Stimulated activated CD4-positive, alpha-beta T cell treated with anti-CD3 and anti-CD28 coated beads, Interleukin-15, amount 100 ng/mL, for 48 hours (primary cell): ENCODE results near the gene GCFC2.
"Not testable (repeated sequence)": the region's sequence is repeated elsewhere in the genome, so short reads cannot be mapped to it uniquely, and the experiment has no call there.

ENCODE experiments used
- DNase-seq, 2 donors: peaks; one replicate each; pipeline ENCODE4 v3.0.0-alpha.2; 2020; ENCODE audit warnings: low read depth in 2 of 2

Gene GCFC2

DNA sequence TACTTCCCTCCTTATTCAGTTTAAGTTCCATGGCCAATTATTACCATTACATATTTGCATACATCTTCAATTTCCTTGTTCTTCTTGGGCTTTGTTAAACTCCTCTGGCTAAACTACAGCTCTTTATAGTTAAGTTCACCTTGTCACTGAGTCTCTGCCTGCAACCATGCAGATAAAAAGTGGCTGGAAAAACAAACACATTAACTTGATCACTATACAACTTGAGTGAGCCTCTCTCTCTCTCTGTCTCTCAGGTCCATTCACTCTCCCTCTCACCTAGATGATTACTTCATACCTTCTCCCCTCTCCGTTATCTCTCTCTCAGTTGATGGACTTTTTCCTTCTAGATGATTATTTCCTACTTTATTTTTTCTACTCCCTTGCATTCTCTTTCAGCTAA, 30.3 kb downstream of the GCFC2 start:
- DNase-seq = no peak

DNA sequence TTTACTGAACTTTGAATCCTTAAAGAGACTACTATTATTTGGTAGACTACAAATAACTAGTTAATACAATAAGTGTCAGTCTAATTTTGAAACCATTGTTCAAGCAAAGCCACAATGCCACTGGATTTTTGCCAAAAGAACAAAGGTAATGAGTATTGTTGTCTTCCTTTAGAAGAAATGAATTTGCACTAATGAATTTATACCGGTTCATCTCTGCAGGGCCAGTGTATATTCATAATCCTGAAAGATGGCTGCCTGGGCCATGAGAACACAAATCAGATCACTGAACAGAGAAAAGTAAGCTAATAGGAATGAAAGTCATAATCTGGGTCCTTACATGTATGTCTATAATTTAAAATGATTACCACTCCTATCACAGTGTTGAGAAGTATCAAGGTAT, 31.2 kb downstream of the GCFC2 start:
- DNase-seq = no peak

GRCh38 chr2:75676464-75676863, 34.3 kb downstream of the GCFC2 start:
- DNase-seq = no peak

GRCh38 chr2:75675908-75676307, 34.8 kb downstream of the GCFC2 start:
- no peak for DNase-seq

DNA sequence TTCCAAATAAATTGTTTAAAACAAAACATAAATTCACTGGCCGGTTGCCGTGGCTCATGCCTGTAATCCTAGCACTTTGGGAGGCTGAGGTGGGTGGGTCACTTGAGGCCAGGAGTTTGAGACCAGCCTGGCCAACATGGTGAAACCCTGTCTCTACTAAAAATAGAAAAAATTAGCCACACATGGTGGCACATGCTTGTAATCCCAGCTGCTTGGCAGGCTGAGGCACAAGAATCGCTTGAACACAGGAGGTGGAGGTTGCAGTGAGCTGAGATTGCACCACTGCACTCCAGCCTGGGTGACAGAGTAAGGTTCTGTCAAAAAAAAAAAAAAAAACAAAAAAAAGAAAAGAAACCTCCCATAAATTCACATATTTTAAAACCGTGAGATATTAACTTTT, 35.3 kb downstream of the GCFC2 start:
- DNase-seq = not testable (repeated sequence)

DNA sequence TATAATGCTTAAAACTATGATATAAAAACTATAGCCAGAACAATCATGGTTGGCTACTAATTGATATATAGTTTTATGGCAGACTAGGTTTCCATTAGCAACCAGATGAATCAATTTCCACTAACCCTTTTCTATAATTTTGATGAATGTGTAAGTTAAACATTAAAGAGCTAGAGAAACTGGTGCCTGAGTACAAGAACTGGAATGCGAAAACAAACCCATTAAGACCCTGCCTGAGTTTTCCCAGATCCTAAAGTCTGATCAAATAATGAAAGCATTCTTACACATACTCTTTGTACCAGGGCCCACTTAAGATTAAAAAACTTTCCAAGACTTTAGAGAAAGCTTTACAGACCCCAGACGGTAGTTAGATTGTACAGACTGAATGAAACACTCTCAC, 42.8 kb downstream of the GCFC2 start:
- no peak for DNase-seq

DNA sequence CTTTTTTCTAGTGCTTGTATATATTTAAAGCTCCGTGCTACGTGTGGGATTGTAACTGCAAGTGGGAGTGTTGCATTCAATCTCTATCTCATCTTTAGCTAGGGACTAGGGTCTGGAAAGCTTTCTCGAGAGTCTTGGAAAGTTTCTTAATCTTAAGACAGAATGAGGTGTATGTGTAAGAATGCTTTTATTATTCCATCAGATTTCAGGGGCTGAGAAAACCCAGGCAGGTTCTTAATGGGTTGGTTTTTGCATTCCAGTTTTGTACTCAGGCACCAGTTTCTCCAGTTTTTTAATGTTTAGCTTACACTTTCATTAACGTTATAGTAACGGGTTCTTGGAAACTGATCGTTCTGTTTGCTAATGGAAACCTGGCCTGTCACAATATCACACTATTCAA, 43.8 kb downstream of the GCFC2 start:
- no peak for DNase-seq

DNA sequence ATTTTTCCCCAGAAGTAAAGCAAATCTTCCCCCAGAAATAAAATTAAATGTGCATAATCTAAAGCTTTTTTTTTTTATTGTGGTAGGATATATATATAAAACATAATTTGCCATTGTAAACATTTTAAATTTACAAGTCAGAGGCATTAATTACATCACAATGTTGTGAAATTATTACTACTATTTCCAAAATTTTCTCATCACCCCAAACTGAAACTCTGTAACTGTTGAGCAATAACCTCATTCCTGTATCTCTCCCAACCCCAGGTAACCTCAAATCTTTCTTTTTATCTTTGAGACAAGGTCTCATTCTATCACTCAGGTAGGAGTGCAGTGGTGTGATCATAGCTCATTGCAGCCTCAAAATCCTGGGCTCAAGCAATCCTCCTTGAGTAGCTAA, 52.9 kb downstream of the GCFC2 start:
- DNase-seq = no peak

GRCh38 chr2:75656563-75656962, 54.2 kb downstream of the GCFC2 start:
- no peak for DNase-seq

DNA sequence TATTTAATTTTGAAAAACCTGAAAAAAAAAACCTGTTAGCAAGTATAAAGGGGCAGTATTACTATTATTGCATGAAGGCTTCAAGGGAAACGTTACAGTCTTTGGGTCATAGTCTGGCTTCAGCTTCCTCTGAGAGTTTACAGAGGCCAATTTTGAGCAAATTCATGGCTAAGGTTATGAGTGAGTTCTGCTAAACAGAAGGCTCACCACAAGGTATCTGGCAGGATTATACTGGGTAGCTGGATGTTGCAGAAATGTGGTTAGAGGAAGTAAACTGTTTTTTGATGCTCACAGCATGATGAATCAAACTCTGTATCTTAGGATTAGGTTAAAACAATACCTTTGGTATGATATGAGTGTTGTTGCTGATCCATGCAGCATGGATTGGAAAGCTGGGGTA, 54.9 kb downstream of the GCFC2 start:
- no peak for DNase-seq

GRCh38 chr2:75654012-75654411, 56.7 kb downstream of the GCFC2 start:
- no peak for DNase-seq

DNA sequence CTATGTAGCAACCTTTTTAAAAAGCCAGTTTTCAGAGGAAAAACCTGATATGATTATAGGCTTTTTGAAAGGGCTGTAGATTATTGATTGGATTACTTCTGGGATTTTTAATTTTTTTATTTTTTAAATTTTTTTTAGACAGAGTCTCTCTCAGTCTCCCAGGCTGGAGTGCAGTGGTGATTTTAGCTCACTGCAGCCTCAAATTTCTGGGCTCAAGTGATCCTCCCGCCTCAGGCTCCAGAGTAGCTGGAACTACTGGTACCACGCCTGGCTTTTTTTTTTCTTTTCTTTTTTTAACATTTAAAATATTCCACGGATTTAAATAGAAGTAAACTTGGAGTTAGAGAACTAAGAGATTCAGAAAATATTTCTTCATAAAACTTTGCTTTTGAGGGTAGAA, 62.9 kb downstream of the GCFC2 start:
- DNase-seq = no peak

- DNase-seq = peak; percentile 55 to 69
These were observed 63.9 kb downstream of the GCFC2 start, which contains the start of gene MRPL19 for GRCh38 chr2:75646583-75647425. Gene MRPL19, plus strand, starts transcription at chr2:75646783. Its CDS starts 25 bp downstream, at chr2:75646808.

DNA sequence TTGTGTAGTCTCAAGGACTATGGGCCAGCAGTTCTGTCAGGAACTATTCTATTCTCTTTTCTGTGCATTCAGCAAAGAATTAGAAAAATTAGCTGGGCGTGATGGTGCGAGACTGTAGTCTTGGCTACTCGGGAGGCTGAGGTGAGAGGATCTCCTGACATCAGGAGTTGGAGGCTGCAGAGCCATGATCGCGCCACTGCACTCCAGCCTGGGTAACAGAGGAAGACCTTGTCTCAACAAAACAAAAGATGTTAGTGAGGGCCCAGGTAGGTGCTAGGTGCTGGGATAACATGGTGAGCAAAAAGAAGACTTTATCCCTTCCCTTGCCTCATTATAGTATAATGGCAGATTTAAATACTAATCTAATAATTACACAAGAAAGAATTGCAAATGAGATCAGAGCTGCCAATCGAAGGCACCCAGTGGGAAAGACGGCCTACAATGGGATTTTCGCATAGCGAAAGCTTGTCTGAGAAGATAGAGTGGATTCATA, 64.6 kb downstream of the GCFC2 start:
- DNase-seq = no peak

DNA sequence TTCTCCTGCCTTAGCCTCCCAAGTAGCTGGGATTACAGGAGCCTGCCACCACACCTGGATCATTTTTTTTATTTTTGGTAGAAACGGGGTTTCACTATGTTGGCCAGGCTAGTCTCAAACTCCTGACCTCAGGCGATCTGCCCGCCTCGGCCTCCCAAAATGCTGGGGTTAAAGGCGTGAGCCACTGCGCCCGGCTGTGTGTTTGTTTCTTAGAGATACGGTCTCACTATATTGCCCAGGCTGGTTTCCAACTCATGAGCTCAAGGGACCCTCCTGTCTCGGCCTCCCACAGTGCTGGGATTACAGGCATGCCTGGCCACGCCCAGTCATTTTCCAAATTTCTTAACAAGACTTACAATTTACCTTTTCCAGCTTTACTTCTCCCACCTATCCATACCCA, 65.1 kb downstream of the GCFC2 start:
- DNase-seq = no peak

DNA sequence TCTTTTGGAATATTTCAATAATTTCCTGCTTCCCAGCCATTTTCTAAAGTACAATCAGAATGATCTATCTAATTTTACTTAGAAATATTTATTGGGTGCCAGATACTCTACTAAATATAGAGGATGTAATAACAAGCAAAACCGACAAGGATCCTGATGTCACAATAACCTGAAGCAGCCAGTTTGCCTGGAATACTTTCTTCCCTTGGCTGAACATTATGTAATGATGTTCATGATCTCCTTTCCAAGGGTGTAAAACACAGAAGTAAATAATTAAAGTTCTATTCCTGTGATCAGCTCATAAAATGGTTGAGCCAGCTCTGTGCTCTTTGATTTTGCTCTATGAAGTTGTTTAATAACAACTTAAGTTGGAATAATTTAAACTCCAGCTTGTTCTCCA, 66.7 kb downstream of the GCFC2 start:
- DNase-seq = no peak

GRCh38 chr2:75641587-75641986, 69.1 kb downstream of the GCFC2 start:
- no peak for DNase-seq

DNA sequence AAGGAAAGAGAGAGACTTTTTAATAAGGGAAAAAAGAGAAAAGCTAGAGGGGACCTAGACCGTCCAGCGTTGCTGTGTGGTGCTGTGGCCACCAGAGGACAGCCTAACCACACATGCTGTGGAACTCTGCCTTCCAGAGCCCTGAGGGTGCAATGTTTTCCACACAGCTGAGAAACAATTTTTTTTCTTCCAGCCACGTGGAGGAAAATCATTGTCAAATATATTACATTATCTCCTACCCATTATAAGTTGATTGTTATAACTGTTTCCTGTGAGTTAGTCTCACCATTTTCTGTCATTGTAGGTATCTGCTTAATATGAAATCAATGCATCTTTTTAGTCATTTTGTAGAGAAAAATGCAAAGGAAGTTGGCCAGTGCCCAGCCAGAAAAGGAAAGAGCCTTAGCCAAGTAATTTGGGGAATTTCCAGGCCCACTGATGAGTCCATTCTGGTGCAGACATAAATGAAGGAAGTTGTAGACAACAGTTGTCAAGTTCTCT, 70.0 kb downstream of the GCFC2 start:
- peak in 1 of 2 donors; percentile 31 for DNase-seq

DNA sequence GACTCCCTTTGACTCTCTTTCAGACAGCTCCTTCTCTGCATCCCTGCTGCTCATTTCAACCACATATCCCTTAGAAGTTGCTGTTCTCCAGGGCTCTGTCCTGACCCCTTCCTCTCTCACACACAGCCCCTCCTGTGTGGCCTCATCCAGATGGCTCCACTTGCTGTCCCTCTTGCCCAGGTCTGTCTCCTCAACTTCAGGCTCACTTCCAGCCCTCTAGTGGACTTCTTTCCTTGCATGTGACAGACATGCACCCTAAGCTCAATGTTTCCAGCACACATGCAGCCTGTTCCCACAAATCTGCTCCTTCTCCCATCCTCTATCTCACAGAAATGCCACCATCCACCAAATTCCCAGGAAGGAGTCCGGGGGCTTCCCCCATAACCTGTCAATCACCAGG, 73.1 kb downstream of the GCFC2 start:
- no peak for DNase-seq

DNA sequence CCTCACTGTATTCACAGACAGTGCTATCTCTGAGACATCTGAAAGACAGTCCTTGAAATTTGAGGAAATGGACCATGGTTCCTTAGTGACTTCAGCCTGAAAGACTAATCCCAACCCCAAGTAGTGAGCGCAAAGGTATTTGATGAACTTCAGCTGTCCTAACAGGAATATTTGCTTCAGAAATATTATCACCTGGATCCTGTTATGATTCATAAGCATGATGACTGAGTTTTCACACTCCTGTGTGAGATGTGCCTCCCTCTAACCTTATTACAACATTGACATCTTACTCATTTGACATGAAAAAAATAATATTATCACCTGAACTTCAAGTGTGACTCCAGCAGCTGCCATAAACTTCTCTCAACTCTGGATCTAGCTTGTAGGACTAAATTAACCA, 75.8 kb downstream of the GCFC2 start:
- DNase-seq = no peak

DNA sequence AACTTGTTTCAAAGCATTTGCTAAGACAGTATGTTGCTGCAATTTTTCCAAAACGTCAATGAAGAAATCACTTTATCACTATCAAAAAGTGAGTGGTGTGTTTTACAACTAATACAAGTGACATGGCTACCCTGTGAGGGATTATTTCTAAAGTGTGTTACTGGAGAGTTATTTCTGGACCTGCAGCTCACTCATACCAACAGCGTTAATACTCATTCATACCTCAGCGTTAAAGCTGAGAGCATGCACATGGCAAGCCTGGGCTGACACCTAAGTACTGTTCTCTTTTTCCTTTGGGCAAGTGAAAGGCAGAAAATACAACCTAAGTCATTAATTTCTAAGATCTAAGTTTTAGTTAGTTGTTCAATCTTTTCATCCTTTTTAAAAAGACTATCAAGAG, 77.1 kb downstream of the GCFC2 start:
- DNase-seq = no peak

DNA sequence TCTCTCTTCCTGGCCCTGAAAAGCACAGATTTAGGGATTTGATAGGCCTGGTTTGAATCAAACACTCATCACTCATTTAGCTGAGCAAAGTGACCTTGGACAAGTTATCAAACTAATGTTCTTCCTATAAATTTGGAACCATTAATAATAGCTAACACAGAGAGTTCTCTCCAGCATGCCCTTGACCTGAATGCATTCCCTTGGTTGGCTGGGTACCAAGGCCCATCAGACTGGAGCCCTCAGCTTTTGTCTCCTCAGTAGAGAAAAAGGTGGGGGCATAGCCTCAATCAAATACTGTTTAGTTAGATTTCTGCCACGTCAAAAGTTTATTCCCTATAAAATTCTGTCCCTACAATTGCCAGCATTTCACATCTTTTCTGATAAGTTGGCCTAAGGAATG, 77.9 kb downstream of the GCFC2 start:
- no peak for DNase-seq

DNA sequence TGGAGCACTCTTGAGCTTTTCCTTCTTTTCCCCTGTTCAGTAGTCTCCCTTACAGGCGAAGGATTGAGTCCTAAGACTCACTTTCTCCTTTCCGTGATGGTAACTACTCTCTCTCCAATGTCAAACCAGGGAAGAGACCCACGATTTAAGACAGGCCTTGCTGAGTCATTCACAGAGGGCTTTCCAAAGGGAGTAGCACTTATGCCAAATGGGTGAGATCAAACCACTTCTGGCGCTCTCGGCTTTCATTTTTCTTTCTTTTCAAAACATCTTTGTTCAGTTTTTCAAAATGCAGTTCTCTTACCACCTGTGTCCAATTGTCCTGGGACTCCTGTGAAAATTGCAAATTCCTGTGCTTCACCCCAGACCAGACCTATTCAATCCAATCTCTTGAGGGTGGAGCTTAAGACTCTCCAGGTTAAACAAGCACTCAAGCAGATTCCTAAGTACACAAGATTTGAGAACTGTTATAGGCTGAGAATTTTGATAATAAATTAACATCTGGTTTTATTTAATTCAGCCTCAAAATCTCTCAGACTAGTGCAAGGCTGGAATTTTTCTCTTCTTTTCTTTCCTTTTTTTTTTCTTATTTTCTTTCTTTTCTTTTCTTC, 78.5 kb downstream of the GCFC2 start:
- no peak for DNase-seq
